Esophagus muscularis mucosa (tissue), 4 donors: ENCODE results near the gene GCGR. TPM values are rescaled to one million over a fixed set of nuclear protein-coding genes. Genes with fewer than 3 reads are reported as not detected.
A peak's percentile ranks its signal among the peaks of the same experiment; 100 is the strongest.

ENCODE experiments used
- DNase-seq: peaks from one replicate; pipeline ENCODE4 v3.0.0-alpha.2; 2017; ENCODE audit errors: extremely low spot score
- H3K27ac ChIP-seq, 4 donors: fragments of 200-600 bp; sonication (generic); replicated peaks in 1 of 4; 1 replicate in 3 of 4; 2 replicates in 1 of 4; pipeline ENCODE4 v1.5.1; 2016 to 2019; ENCODE audit warnings: mild to moderate bottlenecking in 1 of 4
- H3K27me3 ChIP-seq, 4 donors: fragments of 200-600 bp; sonication (generic); one replicate each; pipeline versions ENCODE4 v1.5.1 to v1.6.0; 2016 to 2019
- H3K36me3 ChIP-seq, 4 donors: fragments of 200-600 bp; sonication (generic); one replicate each; pipeline ENCODE4 v1.5.1; 2016 to 2019
- H3K4me1 ChIP-seq, 4 donors: fragments of 200-600 bp; sonication (generic); one replicate each; pipeline ENCODE4 v1.5.1; 2016 to 2019
- H3K4me3 ChIP-seq, 4 donors: fragments of 200-600 bp; sonication (generic); 1 replicate in 2 of 4; 2 replicates in 2 of 4; pipeline ENCODE4 v1.5.1; 2016 to 2019; ENCODE audit warnings: mild to moderate bottlenecking in 4 of 4, moderate library complexity in 1 of 4
- H3K9me3 ChIP-seq, 4 donors: fragments of 200-600 bp; sonication (generic); 1 replicate in 3 of 4; 2 replicates in 1 of 4; pipeline ENCODE4 v1.5.1; 2016 to 2019
- EP300 ChIP-seq: sonication (generic); formaldehyde crosslinking; IDR thresholded peaks from one replicate; pipeline ENCODE4 v1.6.1; 2017; ENCODE audit warnings: antibody characterized with exemption
- POLR2A ChIP-seq: fragments of 450-650 bp; IDR thresholded peaks from one replicate; pipeline ENCODE4 v1.6.1; 2017; ENCODE audit warnings: antibody characterized with exemption, moderate library complexity, mild to moderate bottlenecking, low read depth
- POLR2AphosphoS5 ChIP-seq, 2 donors: sonication (generic); formaldehyde crosslinking; IDR thresholded peaks; one replicate each; pipeline ENCODE4 v1.6.1; 2017; ENCODE audit warnings: antibody characterized with exemption in 2 of 2
- WGBS: methylation state at CpG from one replicate; pipeline ENCODE4 v1.1.5; 2018; 5-methylcytosine and 5-hydroxymethylcytosine counted together
- intact Hi-C: fragments of 100-400 bp; cut with DNase I; formaldehyde crosslinking; loops from one replicate; pipeline ENCODE4 v1.15.1; 2023
- total RNA-seq, 4 donors: library from RNA; depleted of rRNA; stranded (reverse); fragments of >200 nt; gene quantifications; one replicate each; pipeline versions ENCODE4 v1.1.0 to v1.2.1, GENCODE V29; 2016
- TF ChIP-seq, protein P1 (sequence below), 3 experiments: fragments of 200-600 bp in 2 of 3; fragments of 450-650 bp in 1 of 3; sonication (generic) in 2 of 3; IDR thresholded peaks; one replicate each; pipeline ENCODE4 v1.5.1; 2017 to 2019; ENCODE audit warnings: antibody characterized with exemption in 3 of 3, mild to moderate bottlenecking in 2 of 3, moderate library complexity in 1 of 3

Gene GCGR
- total RNA-seq, 4 donors from 2014 or later = 0.17 to 0.40 TPM; not detected in 2

GRCh38 chr17:81844887-81845286 lies 40.9 kb downstream of the GCGR start:
- no peak for TF ChIP-seq POLR2A
- TF ChIP-seq POLR2AphosphoS5 (IDR thresholded peaks at IDR 0.05) = no peak
- no peak for TF ChIP-seq EP300
- TF ChIP-seq, protein P1, sequence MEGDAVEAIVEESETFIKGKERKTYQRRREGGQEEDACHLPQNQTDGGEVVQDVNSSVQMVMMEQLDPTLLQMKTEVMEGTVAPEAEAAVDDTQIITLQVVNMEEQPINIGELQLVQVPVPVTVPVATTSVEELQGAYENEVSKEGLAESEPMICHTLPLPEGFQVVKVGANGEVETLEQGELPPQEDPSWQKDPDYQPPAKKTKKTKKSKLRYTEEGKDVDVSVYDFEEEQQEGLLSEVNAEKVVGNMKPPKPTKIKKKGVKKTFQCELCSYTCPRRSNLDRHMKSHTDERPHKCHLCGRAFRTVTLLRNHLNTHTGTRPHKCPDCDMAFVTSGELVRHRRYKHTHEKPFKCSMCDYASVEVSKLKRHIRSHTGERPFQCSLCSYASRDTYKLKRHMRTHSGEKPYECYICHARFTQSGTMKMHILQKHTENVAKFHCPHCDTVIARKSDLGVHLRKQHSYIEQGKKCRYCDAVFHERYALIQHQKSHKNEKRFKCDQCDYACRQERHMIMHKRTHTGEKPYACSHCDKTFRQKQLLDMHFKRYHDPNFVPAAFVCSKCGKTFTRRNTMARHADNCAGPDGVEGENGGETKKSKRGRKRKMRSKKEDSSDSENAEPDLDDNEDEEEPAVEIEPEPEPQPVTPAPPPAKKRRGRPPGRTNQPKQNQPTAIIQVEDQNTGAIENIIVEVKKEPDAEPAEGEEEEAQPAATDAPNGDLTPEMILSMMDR (IDR thresholded peaks at IDR 0.05) = no peak
- no peak overlapping the region for H3K4me3 ChIP-seq
- no peaks in the 10 kb centered on the region for H3K9me3 ChIP-seq
- no peak for DNase-seq
- intact Hi-C loops = no loop called here
- peaks cover 0 to 7% (median 2%) of the 10 kb centered on the region in 4 donors for H3K4me1 ChIP-seq
- H3K36me3 ChIP-seq = peaks cover 53 to 80% (median 74%) of the 10 kb centered on the region in 4 donors
- H3K27ac ChIP-seq = no peak overlapping the region
- no peaks in the 10 kb centered on the region for H3K27me3 ChIP-seq
- WGBS = 82% methylated on average over 13 of the region's 13 CpGs

DNA sequence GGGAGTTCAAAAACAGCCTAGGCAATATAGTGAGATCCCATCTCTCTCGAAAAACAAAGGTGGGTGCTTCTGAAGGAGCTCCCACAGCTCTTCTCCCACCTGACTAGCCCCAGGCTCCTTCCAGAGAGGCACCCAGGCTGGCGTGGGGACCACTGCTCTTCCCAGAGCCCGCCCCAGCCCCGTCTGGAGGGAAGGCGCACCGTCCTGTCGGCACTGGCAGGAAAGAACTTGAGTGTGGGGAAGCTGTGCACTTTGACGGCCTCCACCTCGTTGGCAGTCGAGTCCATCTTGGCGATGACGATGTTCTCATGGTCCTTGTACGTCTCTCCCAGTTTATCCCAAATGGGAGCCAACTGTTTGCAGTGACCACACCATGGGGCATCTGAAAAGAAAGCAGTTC lies 41.4 kb downstream of the GCGR start:
- WGBS = 88% methylated on average over 9 of the region's 13 CpGs
- intact Hi-C loops = no loop called here
- no peaks in the 10 kb centered on the region for H3K9me3 ChIP-seq
- TF ChIP-seq EP300 = no peak
- no peak for TF ChIP-seq POLR2A
- TF ChIP-seq, protein P1 (IDR thresholded peaks at IDR 0.05) = no peak
- TF ChIP-seq POLR2AphosphoS5 (IDR thresholded peaks at IDR 0.05) = no peak
- H3K27me3 ChIP-seq = no peaks in the 10 kb centered on the region
- H3K4me1 ChIP-seq = peaks cover 0 to 7% (median 2%) of the 10 kb centered on the region in 4 donors
- no peak overlapping the region for H3K27ac ChIP-seq
- no peak overlapping the region for H3K4me3 ChIP-seq
- peaks cover 53 to 84% (median 77%) of the 10 kb centered on the region in 4 donors for H3K36me3 ChIP-seq
- no peak for DNase-seq

GRCh38 chr17:81845881-81846742 lies 42.2 kb downstream of the GCGR start:
- Histone ChIP-seq H3K4me3 (no peak overlapping the region), H3K4me1 (peaks cover 0 to 5% (median 2%) of the 10 kb centered on the region in 4 donors), H3K9me3 (no peaks in the 10 kb centered on the region), H3K27ac (no peak overlapping the region), H3K27me3 (no peaks in the 10 kb centered on the region), H3K36me3 (peaks cover 53 to 90% (median 84%) of the 10 kb centered on the region in 4 donors)
- no peak for DNase-seq
- 90% methylated on average over 21 of the region's 38 CpGs for WGBS
- TF ChIP-seq POLR2AphosphoS5 (IDR thresholded peaks at IDR 0.05) (peak in 1 of 2 donors; percentile 4), EP300 (no peak)
- intact Hi-C loops = no loop called here

GRCh38 chr17:81846743-81847689 lies 43.1 kb downstream of the GCGR start:
- Histone ChIP-seq H3K27me3 (no peaks in the 10 kb centered on the region), H3K9me3 (no peaks in the 10 kb centered on the region), H3K36me3 (peaks cover 59 to 98% (median 93%) of the 10 kb centered on the region in 4 donors), H3K27ac (no peak overlapping the region), H3K4me3 (no peak overlapping the region), H3K4me1 (peaks cover 0 to 5% (median 0%) of the 10 kb centered on the region in 4 donors)
- 85% methylated on average over 14 of the region's 24 CpGs for WGBS
- intact Hi-C loops = no loop called here
- TF ChIP-seq POLR2AphosphoS5 (IDR thresholded peaks at IDR 0.05) (no peak), EP300 (no peak), POLR2A (no peak)
- TF ChIP-seq, protein P1 (IDR thresholded peaks at IDR 0.05) = no peak
- DNase-seq = no peak
